T-helper 1 cell treated with Interleukin-12 subunit alpha and Interleukin-12 subunit beta and Interleukin-4 antibody, amounts not matched to agents 30 μg/mL and 1 μg/mL, for 36 hours (primary cell): ENCODE results near the gene PCDHA6.
"Not testable (repeated sequence)": the region's sequence is repeated elsewhere in the genome, so short reads cannot be mapped to it uniquely, and the experiment has no call there.

Experiments used
- H3K27ac Mint-ChIP-seq: one replicate; pipeline ENCODE4 v1.8.0; 2021; ENCODE audit warnings: mild to moderate bottlenecking, mixed read lengths
- H3K27me3 Mint-ChIP-seq: one replicate; pipeline ENCODE4 v1.8.0; 2021; ENCODE audit warnings: low read depth, mixed read lengths
- H3K36me3 Mint-ChIP-seq: one replicate; pipeline ENCODE4 v1.8.0; 2021; ENCODE audit warnings: low read depth, mixed read lengths
- H3K4me1 Mint-ChIP-seq: one replicate; pipeline ENCODE4 v1.8.0; 2021; ENCODE audit warnings: low read depth, mixed read lengths
- H3K4me3 Mint-ChIP-seq: one replicate; pipeline ENCODE4 v1.8.0; 2021; ENCODE audit warnings: mild to moderate bottlenecking, moderate library complexity, mixed read lengths
- H3K9me3 Mint-ChIP-seq: one replicate; pipeline ENCODE4 v1.8.0; 2021; ENCODE audit warnings: mixed read lengths

Gene PCDHA6

GRCh38 chr5:140835622-140836510 lies 8.1 kb downstream of the PCDHA6 start:
- Mint-ChIP-seq H3K9me3 (peaks cover 31% of the 10 kb centered on the region), H3K4me1 (no peaks in the 10 kb centered on the region), H3K27me3 (no peaks in the 10 kb centered on the region), H3K36me3 (no peaks in the 10 kb centered on the region), H3K4me3 (no peak overlapping the region), H3K27ac (no peak overlapping the region)

DNA sequence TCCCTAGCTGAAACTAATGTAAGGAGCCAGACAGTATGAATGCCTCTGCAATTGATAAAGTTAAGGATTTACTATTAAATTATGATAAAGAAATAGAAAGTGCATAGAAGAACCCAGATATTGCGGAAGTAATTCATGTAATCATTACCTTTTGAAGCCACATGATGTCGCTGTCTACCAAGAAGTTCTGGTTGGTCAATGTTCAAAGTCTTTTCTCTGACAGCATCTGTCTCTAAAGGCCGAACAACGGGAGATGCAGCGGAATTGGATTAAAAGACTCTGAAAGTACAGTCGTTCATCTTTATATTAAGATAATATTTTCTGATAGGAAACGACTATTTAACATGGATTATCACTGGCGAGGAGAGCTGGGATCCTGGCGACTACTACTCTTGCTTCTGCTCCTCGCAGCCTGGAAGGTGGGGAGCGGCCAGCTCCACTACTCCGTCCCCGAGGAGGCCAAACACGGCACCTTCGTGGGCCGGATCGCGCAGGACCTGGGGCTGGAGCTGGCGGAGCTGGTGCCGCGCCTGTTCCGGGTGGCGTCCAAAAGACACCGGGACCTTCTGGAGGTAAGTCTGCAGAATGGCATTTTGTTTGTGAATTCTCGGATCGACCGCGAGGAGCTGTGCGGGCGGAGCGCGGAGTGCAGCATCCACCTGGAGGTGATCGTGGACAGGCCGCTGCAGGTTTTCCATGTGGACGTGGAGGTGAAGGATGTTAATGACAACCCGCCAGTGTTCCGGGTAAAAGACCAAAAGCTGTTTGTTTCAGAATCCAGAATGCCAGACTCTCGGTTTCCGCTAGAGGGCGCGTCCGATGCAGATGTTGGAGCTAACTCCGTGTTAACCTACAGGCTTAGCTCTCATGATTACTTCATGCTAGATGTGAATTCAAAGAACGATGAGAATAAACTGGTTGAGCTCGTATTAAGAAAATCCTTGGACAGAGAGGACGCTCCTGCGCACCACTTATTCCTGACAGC lies 13.5 kb downstream of the PCDHA6 start, which contains the start of gene PCDHA8:
TSS of gene PCDHA8 (plus strand) at position 210 of the 985 bp plus-strand sequence. CDS start at position 345, 135 bp downstream.
- peak within 1 kb of the TSS; percentile 8 for H3K27ac Mint-ChIP-seq
- H3K4me1 Mint-ChIP-seq = no peaks in the 10 kb centered on the region
- no peak within 1 kb of the TSS for H3K4me3 Mint-ChIP-seq
- peaks cover 29% of the 10 kb centered on the region for H3K9me3 Mint-ChIP-seq
- H3K27me3 Mint-ChIP-seq = no peaks in the 10 kb centered on the region
- no peaks in the 10 kb centered on the region for H3K36me3 Mint-ChIP-seq

- Mint-ChIP-seq H3K27me3 (no peaks in the 10 kb centered on the region), H3K9me3 (peaks cover 36% of the 10 kb centered on the region), H3K4me1 (no peaks in the 10 kb centered on the region)
Measured at GRCh38 chr5:140842798-140843733, 15.3 kb downstream of the PCDHA6 start.

GRCh38 chr5:140848139-140849102 lies 20.7 kb downstream of the PCDHA6 start, which contains the start of gene PCDHA9:
Gene PCDHA9, plus strand, starts transcription at chr5:140848382. Its CDS starts 114 bp downstream, at chr5:140848496.
- not testable (repeated sequence) for H3K36me3 Mint-ChIP-seq

More at GRCh38 chr5:140842798-140843733, 15.3 kb downstream of the PCDHA6 start:
- no peak overlapping the region for H3K4me3 Mint-ChIP-seq
- H3K27ac Mint-ChIP-seq = no peak overlapping the region
- H3K36me3 Mint-ChIP-seq = no peaks in the 10 kb centered on the region

DNA sequence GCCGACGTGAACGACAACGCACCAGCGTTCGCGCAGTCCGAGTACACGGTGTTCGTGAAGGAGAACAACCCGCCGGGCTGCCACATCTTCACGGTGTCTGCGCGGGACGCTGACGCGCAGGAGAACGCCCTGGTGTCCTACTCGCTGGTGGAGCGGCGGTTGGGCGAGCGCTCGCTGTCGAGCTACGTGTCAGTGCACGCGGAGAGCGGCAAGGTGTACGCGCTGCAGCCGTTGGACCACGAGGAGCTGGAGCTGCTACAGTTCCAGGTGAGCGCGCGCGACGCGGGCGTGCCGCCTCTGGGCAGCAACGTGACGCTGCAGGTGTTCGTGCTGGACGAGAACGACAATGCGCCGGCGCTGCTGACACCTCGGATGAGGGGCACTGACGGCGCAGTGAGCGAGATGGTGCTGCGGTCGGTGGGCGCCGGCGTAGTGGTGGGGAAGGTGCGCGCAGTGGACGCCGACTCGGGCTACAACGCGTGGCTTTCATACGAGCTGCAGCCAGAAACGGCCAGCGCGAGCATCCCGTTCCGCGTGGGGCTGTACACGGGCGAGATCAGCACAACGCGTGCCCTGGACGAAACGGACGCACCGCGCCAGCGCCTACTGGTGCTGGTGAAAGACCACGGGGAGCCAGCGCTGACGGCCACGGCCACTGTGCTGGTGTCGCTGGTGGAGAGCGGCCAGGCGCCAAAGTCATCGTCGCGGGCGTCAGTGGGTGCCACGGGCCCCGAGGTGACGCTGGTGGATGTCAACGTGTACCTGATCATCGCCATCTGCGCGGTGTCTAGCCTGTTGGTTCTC lies 22.3 kb downstream of the PCDHA6 start:
- H3K36me3 Mint-ChIP-seq, H3K4me3 Mint-ChIP-seq, H3K4me1 Mint-ChIP-seq, H3K27me3 Mint-ChIP-seq, H3K27ac Mint-ChIP-seq: not testable (repeated sequence)
- H3K9me3 Mint-ChIP-seq = peaks cover 23% of the 10 kb centered on the region

More at GRCh38 chr5:140848139-140849102, 20.7 kb downstream of the PCDHA6 start, which contains the start of gene PCDHA9:
- not testable (repeated sequence) for H3K27ac Mint-ChIP-seq, H3K27me3 Mint-ChIP-seq, H3K4me1 Mint-ChIP-seq, H3K4me3 Mint-ChIP-seq
- H3K9me3 Mint-ChIP-seq = peaks cover 22% of the 10 kb centered on the region

DNA sequence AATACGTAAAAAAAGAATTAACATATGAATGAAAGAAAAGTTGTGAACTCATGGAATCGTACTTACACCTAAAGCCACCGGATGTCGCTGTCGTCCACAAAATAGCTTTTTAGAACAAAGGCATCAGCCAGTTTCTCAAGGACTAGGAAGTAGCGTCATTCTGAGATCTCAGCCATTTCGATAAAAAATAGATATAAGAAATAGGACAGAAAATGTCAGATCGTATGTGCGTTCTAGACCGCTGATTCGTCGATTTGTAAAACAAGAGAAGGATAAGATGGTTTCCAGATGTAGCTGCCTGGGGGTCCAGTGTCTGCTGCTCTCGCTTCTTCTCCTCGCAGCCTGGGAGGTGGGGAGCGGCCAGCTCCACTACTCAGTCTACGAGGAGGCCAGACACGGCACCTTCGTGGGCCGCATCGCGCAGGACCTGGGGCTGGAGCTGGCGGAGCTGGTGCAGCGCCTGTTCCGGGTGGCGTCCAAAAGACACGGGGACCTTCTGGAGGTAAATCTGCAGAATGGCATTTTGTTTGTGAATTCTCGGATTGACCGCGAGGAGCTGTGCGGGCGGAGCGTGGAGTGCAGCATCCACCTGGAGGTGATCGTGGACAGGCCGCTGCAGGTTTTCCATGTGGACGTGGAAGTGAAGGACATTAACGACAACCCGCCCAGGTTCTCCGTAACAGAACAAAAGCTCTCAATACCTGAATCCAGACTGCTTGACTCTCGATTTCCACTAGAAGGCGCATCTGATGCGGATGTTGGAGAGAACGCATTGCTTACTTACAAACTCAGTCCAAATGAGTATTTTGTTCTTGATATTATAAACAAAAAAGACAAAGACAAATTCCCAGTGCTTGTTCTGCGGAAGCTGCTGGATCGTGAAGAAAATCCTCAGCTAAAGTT lies 28.3 kb downstream of the PCDHA6 start, which contains the start of gene PCDHA10:
TSS of gene PCDHA10 (plus strand) at position 126 of the 903 bp plus-strand sequence. CDS start at position 278, 152 bp downstream.
- Mint-ChIP-seq H3K4me1 (no peaks in the 10 kb centered on the region), H3K4me3 (no peak within 1 kb of the TSS), H3K27me3 (no peaks in the 10 kb centered on the region), H3K9me3 (peaks cover 40% of the 10 kb centered on the region), H3K36me3 (peaks cover 2% of the 10 kb centered on the region), H3K27ac (no peak within 1 kb of the TSS)

DNA sequence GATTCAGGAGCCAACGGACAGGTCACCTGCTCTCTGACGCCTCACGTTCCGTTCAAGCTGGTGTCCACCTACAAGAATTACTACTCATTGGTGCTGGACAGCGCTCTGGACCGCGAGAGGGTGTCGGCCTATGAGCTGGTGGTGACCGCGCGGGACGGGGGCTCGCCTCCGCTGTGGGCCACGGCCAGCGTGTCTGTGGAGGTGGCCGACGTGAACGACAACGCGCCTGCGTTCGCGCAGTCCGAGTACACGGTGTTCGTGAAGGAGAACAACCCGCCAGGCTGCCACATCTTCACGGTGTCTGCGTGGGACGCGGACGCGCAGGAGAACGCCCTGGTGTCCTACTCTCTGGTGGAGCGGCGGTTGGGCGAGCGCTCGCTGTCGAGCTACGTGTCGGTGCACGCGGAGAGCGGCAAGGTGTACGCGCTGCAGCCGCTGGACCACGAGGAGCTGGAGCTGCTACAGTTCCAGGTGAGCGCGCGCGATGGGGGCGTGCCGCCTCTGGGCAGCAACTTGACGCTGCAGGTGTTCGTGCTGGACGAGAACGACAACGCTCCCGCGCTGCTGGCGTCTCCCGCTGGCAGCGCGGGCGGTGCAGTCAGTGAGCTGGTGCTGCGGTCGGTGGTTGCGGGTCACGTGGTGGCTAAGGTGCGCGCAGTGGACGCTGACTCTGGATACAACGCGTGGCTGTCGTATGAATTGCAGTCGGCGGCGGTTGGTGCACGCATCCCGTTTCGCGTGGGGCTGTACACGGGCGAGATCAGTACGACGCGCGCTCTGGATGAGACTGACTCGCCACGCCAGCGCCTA lies 29.6 kb downstream of the PCDHA6 start:
- H3K4me3 Mint-ChIP-seq = no peak overlapping the region
- H3K9me3 Mint-ChIP-seq = peaks cover 53% of the 10 kb centered on the region
- H3K4me1 Mint-ChIP-seq = no peaks in the 10 kb centered on the region
- H3K27ac Mint-ChIP-seq = no peak overlapping the region
- peaks cover 2% of the 10 kb centered on the region for H3K36me3 Mint-ChIP-seq
- H3K27me3 Mint-ChIP-seq = no peaks in the 10 kb centered on the region

- H3K4me1 Mint-ChIP-seq = no peaks in the 10 kb centered on the region
- no peak overlapping the region for H3K4me3 Mint-ChIP-seq
- H3K9me3 Mint-ChIP-seq = peaks cover 53% of the 10 kb centered on the region
Measured at GRCh38 chr5:140857987-140858240, 30.2 kb downstream of the PCDHA6 start.

DNA sequence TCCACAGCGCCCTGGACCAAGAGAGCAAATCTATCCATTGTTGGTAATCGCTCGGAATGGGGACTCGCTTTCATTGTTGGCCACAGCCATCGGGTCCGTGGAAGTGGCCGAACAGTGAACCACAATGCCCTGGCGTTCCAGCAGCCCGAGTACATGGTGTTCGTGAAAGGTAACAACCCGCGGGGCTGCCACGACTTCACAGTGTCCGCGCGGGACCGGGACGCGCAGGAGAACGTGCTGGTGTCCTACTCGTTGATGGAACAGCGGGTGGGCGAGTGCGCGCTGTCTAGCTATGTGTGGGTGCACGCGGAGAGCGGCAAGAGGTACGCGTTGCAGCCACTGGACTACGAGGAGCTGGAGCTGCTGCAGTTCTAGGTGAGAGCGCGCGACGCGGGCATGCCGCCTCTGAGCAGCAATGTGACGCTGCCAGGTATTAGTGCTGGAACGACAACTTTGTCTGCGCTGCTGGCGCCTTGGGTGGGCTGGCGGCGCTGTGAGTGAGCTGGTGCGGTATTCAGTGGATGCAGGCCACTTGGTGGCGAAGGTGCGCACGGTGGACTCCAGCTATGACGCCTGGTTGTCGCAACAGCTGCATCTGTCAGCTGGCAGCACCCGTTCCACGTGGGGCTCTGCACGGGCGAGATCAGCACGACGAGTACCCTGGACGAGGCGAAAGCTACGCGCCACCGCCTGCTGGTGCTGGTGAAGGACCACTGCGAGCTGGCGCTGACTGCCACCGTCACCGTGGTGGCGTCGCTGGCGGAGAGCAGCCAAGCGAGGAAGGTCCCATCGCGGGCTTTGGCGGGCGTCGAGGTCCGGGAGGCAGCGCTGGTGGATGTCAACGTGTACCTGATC lies 34.9 kb downstream of the PCDHA6 start:
- peaks cover 29% of the 10 kb centered on the region for H3K9me3 Mint-ChIP-seq
- no peak overlapping the region for H3K4me3 Mint-ChIP-seq
- H3K4me1 Mint-ChIP-seq = no peaks in the 10 kb centered on the region
- no peaks in the 10 kb centered on the region for H3K27me3 Mint-ChIP-seq
- no peak overlapping the region for H3K27ac Mint-ChIP-seq
- no peaks in the 10 kb centered on the region for H3K36me3 Mint-ChIP-seq

More at GRCh38 chr5:140857987-140858240, 30.2 kb downstream of the PCDHA6 start:
- peaks cover 2% of the 10 kb centered on the region for H3K36me3 Mint-ChIP-seq
- no peak overlapping the region for H3K27ac Mint-ChIP-seq
- no peaks in the 10 kb centered on the region for H3K27me3 Mint-ChIP-seq
